MCF 10A (cell line): ENCODE results near the gene SND1. TPM values are rescaled to one million over a fixed set of nuclear protein-coding genes. Genes with fewer than 3 reads are reported as not detected.

ENCODE experiments used
- BruUV-seq: library from RNA; stranded (reverse); fragments of 400-500 nt; replicated peaks from 2 replicates; lab custom pipeline; 2021; lab: Mats Ljungman, UMichigan
- CTCF ChIA-PET: fragments of 300-600 bp; sonication (Branson Sonifier 250); formaldehyde crosslinking; extraction: SDS; loops from one replicate; lab custom pipeline; 2021; ENCODE audit warnings: antibody characterized with exemption, inconsistent platforms; lab: Yijun Ruan, JAX
- POLR2A ChIA-PET: fragments of 300-600, 350-650 bp; sonication (Branson Sonifier 250); formaldehyde crosslinking; extraction: SDS; loops from one replicate; lab custom pipeline; 2020; ENCODE audit warnings: antibody characterized with exemption, inconsistent platforms; lab: Yijun Ruan, JAX
- DNase-seq: peaks from one replicate; pipeline ENCODE4 v3.0.0-alpha.2; 2018; ENCODE audit not compliant: unreplicated experiment
- H3K27ac Mint-ChIP-seq: one replicate; pipeline ENCODE4 v1.8.0; 2022; ENCODE audit warnings: mild to moderate bottlenecking, low read depth, mixed read lengths; ENCODE audit not compliant: unreplicated experiment
- H3K27me3 Mint-ChIP-seq: one replicate; pipeline ENCODE4 v1.8.0; 2022; ENCODE audit warnings: mixed read lengths; ENCODE audit not compliant: insufficient read depth, unreplicated experiment
- H3K36me3 Mint-ChIP-seq: one replicate; pipeline ENCODE4 v1.8.0; 2022; ENCODE audit warnings: mild to moderate bottlenecking, moderate library complexity, mixed read lengths; ENCODE audit not compliant: insufficient read depth, unreplicated experiment
- H3K4me1 Mint-ChIP-seq: one replicate; pipeline ENCODE4 v1.8.0; 2022; ENCODE audit warnings: mixed read lengths; ENCODE audit not compliant: insufficient read depth, unreplicated experiment
- H3K4me3 Mint-ChIP-seq: one replicate; pipeline ENCODE4 v1.8.0; 2022; ENCODE audit warnings: mild to moderate bottlenecking, moderate library complexity, mixed read lengths; ENCODE audit not compliant: unreplicated experiment
- H3K9me3 Mint-ChIP-seq: one replicate; pipeline ENCODE4 v1.8.0; 2022; ENCODE audit warnings: mixed read lengths; ENCODE audit not compliant: unreplicated experiment
- intact Hi-C: fragments of 100-400 bp; cut with micrococcal nuclease; formaldehyde crosslinking; loops from 2 replicates; pipeline ENCODE4 v1.14.1; 2022
- total RNA-seq: library from RNA; stranded (reverse); gene quantifications from 2 replicates; pipeline ENCODE4 v1.2.3, GENCODE V29; 2022
- TF ChIP-seq, protein P1 (sequence below): fragments of 200-600 bp; IDR thresholded peaks from one replicate; pipeline ENCODE4 v1.8.0; 2022; ENCODE audit warnings: antibody characterized with exemption, mild to moderate bottlenecking; ENCODE audit not compliant: unreplicated experiment

The SND1 gene
- total RNA-seq, 1 experiment from 2014 or later = 297 TPM

DNA sequence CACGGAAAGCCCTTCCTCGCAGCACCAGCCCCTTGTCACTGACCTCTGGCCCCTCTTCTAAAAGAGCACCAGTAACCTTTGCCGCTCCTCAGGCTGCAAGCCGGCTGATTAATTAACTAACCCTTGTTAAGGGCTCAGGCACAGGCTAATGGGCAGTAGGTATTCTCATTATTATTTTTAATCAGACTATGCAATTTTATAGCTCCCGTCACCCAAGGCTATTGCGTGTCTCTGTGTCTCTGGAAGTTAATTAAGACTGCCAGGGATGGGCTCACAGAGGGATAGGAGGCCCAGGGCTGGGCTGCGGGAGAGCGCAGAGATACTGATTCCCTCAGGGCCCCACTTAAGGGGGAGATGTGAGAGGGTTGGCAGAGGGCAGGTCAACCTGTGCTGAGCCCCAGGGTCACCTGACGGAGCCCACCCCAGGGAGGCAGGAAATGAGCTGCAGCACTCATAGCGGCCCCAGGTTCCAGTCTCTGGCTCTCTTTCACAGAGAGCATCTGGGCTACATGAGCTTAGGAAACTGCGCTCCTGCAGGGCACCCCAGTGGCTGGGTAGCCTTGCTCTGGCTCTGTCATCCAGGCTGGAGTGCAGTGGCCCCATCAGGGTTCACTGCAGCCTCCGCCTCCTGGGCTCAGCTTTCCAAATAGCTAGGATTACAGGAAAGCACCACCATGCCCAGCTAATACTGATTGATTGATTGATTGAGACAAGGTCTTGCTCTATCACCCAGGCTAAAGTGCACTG is 471.5 kb downstream of the SND1 start:
- Mint-ChIP-seq H3K36me3 (no peaks in the 10 kb centered on the region), H3K27me3 (no peaks in the 10 kb centered on the region), H3K4me1 (peaks cover 8% of the 10 kb centered on the region), H3K4me3 (no peak overlapping the region), H3K9me3 (no peaks in the 10 kb centered on the region), H3K27ac (no peak overlapping the region)
- no TSS peak for BruUV-seq
- intact Hi-C loops = no loop called here
- no peak for DNase-seq
- CTCF ChIA-PET = interaction anchor here (0.6 to 3.8 kb wide), 3 partner anchors 12 to 1196 kb away, joined by 3 to 24 read pairs (median 10); no protein-coding TSS in a partner anchor
- TF ChIP-seq, protein P1, sequence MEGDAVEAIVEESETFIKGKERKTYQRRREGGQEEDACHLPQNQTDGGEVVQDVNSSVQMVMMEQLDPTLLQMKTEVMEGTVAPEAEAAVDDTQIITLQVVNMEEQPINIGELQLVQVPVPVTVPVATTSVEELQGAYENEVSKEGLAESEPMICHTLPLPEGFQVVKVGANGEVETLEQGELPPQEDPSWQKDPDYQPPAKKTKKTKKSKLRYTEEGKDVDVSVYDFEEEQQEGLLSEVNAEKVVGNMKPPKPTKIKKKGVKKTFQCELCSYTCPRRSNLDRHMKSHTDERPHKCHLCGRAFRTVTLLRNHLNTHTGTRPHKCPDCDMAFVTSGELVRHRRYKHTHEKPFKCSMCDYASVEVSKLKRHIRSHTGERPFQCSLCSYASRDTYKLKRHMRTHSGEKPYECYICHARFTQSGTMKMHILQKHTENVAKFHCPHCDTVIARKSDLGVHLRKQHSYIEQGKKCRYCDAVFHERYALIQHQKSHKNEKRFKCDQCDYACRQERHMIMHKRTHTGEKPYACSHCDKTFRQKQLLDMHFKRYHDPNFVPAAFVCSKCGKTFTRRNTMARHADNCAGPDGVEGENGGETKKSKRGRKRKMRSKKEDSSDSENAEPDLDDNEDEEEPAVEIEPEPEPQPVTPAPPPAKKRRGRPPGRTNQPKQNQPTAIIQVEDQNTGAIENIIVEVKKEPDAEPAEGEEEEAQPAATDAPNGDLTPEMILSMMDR = no peak
- POLR2A ChIA-PET = no interaction called here

DNA sequence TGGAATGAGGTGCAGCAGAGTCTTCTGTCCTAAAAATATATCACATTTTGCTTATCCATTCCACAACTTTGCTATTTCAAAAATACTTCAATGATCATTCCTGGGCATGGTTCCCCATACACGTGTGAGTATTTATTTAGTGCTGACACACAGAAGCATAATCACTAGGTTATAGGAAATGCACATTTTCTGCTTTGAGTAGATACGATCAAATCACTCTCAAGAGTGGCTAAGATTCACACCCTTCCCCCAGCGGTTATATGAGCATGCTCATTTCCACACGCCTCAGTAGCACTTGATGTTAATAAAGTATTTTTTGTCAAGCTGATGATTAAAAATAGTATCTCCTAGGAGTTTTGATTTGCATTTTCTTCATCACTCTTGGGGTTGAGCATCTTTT is 472.8 kb downstream of the SND1 start:
- no peak overlapping the region for H3K4me3 Mint-ChIP-seq
- no TSS peak for BruUV-seq
- TF ChIP-seq, protein P1 = no peak
- no peaks in the 10 kb centered on the region for H3K27me3 Mint-ChIP-seq
- intact Hi-C loops = no loop called here
- ChIA-PET POLR2A (interaction anchor here (0.7 to 1.2 kb wide), 2 partner anchors 73 to 536 kb away, joined by 3 to 4 read pairs; no protein-coding TSS in a partner anchor), CTCF (interaction anchor here (2.5 to 3.8 kb wide), 2 partner anchors 11 to 84 kb away, joined by 10 to 24 read pairs; no protein-coding TSS in a partner anchor)
- H3K36me3 Mint-ChIP-seq = no peaks in the 10 kb centered on the region
- H3K4me1 Mint-ChIP-seq = peaks cover 8% of the 10 kb centered on the region
- no peaks in the 10 kb centered on the region for H3K9me3 Mint-ChIP-seq
- DNase-seq = no peak
- no peak overlapping the region for H3K27ac Mint-ChIP-seq

DNA sequence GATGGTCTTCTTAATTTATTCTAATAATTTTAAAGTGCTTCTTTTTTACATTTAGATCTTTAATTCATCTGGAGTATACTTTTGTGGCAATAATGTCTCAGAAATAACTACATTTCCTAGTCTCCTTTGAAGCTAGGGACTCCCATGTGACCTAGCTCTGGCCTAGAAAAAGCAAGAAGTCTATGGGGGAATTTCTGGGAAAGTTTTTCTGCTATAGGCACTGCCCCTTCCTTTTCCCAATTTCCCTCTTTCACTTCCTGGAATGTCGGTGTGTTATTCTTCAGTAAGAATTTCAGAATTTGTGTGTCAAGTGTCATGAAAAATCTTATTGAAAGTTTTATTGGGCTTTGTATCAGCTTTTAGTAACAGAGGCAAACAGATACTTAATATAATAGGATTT is 473.8 kb downstream of the SND1 start:
- BruUV-seq = no TSS peak
- no peak overlapping the region for H3K4me3 Mint-ChIP-seq
- no peaks in the 10 kb centered on the region for H3K36me3 Mint-ChIP-seq
- TF ChIP-seq, protein P1 = no peak
- no peaks in the 10 kb centered on the region for H3K27me3 Mint-ChIP-seq
- intact Hi-C loops = no loop called here
- H3K4me1 Mint-ChIP-seq = peaks cover 8% of the 10 kb centered on the region
- POLR2A ChIA-PET = interaction anchor here (0.7 to 1.2 kb wide), 3 partner anchors 71 to 417 kb away, joined by 3 read pairs; no protein-coding TSS in a partner anchor
- DNase-seq = no peak
- CTCF ChIA-PET = interaction anchor here (0.6 to 3.8 kb wide), 3 partner anchors 10 to 219 kb away, joined by 3 to 24 read pairs (median 4); no protein-coding TSS in a partner anchor
- no peak overlapping the region for H3K27ac Mint-ChIP-seq
- H3K9me3 Mint-ChIP-seq = no peaks in the 10 kb centered on the region

DNA sequence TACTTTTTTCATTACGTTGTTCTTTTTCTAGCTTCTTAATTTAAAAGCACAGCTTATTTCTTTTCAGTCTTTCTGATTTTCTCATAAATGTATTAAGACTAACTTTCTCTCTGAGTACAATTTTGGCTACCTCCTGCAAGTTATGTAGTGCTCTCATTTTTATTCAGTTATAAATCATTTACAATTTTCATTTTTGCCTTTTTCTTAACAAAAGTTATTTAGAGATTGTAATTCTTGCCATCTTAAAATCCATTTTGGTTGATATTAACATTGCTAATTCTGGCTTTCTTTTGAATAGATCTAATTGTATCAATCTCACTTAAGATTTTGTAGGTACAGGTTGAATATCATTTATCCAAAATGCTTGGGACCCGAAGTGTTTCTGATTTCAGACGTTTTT is 476.4 kb downstream of the SND1 start:
- BruUV-seq = no TSS peak
- no peak overlapping the region for H3K4me3 Mint-ChIP-seq
- H3K36me3 Mint-ChIP-seq = no peaks in the 10 kb centered on the region
- POLR2A ChIA-PET = interaction anchor here (0.6 kb wide), 1 partner anchor 353 kb away, joined by 3 read pairs; no protein-coding TSS in a partner anchor
- H3K27ac Mint-ChIP-seq = no peak overlapping the region
- no peaks in the 10 kb centered on the region for H3K9me3 Mint-ChIP-seq
- intact Hi-C loops = no loop called here
- CTCF ChIA-PET = interaction anchor here (2.0 to 2.5 kb wide), 2 partner anchors 9 to 81 kb away, joined by 6 to 23 read pairs; no protein-coding TSS in a partner anchor
- DNase-seq = no peak
- H3K4me1 Mint-ChIP-seq = no peaks in the 10 kb centered on the region
- TF ChIP-seq, protein P1 = no peak
- H3K27me3 Mint-ChIP-seq = no peaks in the 10 kb centered on the region
